HCT116 (cell line): Measurements from ENCODE around the gene KRTAP9-7.
"Not testable (repeated sequence)": the region's sequence is repeated elsewhere in the genome, so short reads cannot be mapped to it uniquely, and the experiment has no call there.

Experiments used
- JUND ChIP-seq: IDR thresholded peaks from 2 replicates; pipeline ENCODE4 v1.6.1; 2012
- POLR2AphosphoS5 ChIP-seq: IDR thresholded peaks from 2 replicates; pipeline ENCODE4 v1.6.1; 2011; ENCODE audit warnings: mild to moderate bottlenecking, low read depth, low read length, moderate library complexity
- SRF ChIP-seq: IDR thresholded peaks from 2 replicates; pipeline ENCODE4 v1.6.1; 2012; ENCODE audit warnings: low read depth
- TF ChIP-seq, protein P1 (sequence below), 3 experiments: fragments of 200-600 bp in 1 of 3; sonication (generic) in 1 of 3; IDR thresholded peaks in 2 of 3; conservative IDR thresholded peaks in 1 of 3; 2 replicates each; pipeline ENCODE4 v1.5.1; 2012 to 2017; ENCODE audit warnings: low read depth in 2 of 3, low read length in 2 of 3, antibody characterized with exemption in 1 of 3, borderline replicate concordance in 1 of 3, control low read depth in 1 of 3, mild to moderate bottlenecking in 1 of 3, mixed read lengths in 1 of 3, mixed run types in 1 of 3, moderate library complexity in 1 of 3; ENCODE audit not compliant: insufficient read depth in 1 of 3
- TF ChIP-seq, protein P2 (sequence below): IDR thresholded peaks from 2 replicates; pipeline ENCODE4 v1.6.1; 2012

DNA sequence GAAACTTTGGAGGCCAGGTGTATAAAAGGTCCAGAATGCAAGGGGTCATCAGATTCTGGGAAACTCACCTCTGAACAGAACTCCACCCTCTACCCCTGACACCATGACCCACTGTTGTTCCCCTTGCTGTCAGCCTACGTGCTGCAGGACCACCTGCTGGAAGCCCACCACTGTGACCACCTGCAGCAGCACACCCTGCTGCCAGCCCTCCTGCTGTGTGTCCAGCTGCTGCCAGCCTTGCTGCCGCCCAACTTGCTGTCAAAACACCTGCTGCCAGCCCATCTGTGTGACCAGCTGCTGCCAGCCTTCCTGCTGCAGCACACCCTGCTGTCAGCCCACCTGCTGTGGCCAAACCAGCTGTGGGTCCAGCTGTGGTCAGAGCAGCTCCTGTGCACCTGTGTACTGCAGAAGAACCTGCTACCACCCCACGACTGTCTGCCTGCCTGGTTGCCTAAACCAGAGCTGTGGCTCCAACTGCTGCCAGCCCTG, 37.5 kb upstream of the KRTAP9-7 start, which contains the start of gene KRTAP9-8:
- TF ChIP-seq, protein P1, sequence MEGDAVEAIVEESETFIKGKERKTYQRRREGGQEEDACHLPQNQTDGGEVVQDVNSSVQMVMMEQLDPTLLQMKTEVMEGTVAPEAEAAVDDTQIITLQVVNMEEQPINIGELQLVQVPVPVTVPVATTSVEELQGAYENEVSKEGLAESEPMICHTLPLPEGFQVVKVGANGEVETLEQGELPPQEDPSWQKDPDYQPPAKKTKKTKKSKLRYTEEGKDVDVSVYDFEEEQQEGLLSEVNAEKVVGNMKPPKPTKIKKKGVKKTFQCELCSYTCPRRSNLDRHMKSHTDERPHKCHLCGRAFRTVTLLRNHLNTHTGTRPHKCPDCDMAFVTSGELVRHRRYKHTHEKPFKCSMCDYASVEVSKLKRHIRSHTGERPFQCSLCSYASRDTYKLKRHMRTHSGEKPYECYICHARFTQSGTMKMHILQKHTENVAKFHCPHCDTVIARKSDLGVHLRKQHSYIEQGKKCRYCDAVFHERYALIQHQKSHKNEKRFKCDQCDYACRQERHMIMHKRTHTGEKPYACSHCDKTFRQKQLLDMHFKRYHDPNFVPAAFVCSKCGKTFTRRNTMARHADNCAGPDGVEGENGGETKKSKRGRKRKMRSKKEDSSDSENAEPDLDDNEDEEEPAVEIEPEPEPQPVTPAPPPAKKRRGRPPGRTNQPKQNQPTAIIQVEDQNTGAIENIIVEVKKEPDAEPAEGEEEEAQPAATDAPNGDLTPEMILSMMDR (IDR thresholded peaks at IDR 0.05 in 2 of 3, conservative IDR thresholded peaks at IDR 0.05 in 1 of 3; ENCODE audit: borderline replicate concordance in 1 of 3, insufficient read depth in 1 of 3, low read depth in 2 of 3, low read length in 2 of 3): not testable (repeated sequence)
- TF ChIP-seq POLR2AphosphoS5, JUND, SRF: not testable (repeated sequence)
- TF ChIP-seq, protein P2, sequence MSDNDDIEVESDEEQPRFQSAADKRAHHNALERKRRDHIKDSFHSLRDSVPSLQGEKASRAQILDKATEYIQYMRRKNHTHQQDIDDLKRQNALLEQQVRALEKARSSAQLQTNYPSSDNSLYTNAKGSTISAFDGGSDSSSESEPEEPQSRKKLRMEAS: not testable (repeated sequence)
